Measurements from ENCODE around the gene TBC1D22A. TPM values are rescaled to one million over a fixed set of nuclear protein-coding genes. Genes with fewer than 3 reads are reported as not detected.

TBC1D22A gene
- total and polyA plus RNA-seq, 2 donors from 2014 or later, result 24.6 to 39.4 TPM

GRCh38 chr22:47162865-47163264, 400.4 kb downstream of the TBC1D22A start:
- intact Hi-C loops (cut with DNase I), result no loop called here
- Histone ChIP-seq H3K36me3 (ENCODE audit: control insufficient read depth in 2 of 3, insufficient read depth in 3 of 3, low read length in 3 of 3) (peaks cover 0 to 7% (median 4%) of the 10 kb centered on the region in 3 donors), H3K27ac (ENCODE audit: low read depth in 2 of 2, low read length in 2 of 2) (no peak overlapping the region), H3K27me3 (ENCODE audit: control insufficient read depth, insufficient read depth, low read length) (no peaks in the 10 kb centered on the region), H3K4me3 (ENCODE audit: low read length in 3 of 3) (no peak overlapping the region), H3K9me3 (ENCODE audit: control insufficient read depth in 2 of 3, insufficient read depth in 1 of 3, low read length in 3 of 3) (no peaks in the 10 kb centered on the region), H3K4me1 (ENCODE audit: control insufficient read depth in 2 of 3, insufficient read depth in 2 of 3, low read depth in 1 of 3, low read length in 3 of 3) (no peaks in the 10 kb centered on the region), H3K9ac (ENCODE audit: low read length in 3 of 3) (no peak overlapping the region)
- DNase-seq (peak in 2 of 5 donors; percentile 38 to 64), FAIRE-seq (no peak)
- TF ChIP-seq, protein P1, sequence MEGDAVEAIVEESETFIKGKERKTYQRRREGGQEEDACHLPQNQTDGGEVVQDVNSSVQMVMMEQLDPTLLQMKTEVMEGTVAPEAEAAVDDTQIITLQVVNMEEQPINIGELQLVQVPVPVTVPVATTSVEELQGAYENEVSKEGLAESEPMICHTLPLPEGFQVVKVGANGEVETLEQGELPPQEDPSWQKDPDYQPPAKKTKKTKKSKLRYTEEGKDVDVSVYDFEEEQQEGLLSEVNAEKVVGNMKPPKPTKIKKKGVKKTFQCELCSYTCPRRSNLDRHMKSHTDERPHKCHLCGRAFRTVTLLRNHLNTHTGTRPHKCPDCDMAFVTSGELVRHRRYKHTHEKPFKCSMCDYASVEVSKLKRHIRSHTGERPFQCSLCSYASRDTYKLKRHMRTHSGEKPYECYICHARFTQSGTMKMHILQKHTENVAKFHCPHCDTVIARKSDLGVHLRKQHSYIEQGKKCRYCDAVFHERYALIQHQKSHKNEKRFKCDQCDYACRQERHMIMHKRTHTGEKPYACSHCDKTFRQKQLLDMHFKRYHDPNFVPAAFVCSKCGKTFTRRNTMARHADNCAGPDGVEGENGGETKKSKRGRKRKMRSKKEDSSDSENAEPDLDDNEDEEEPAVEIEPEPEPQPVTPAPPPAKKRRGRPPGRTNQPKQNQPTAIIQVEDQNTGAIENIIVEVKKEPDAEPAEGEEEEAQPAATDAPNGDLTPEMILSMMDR (IDR thresholded peaks at IDR 0.05; ENCODE audit: borderline replicate concordance, extremely low read depth, insufficient read depth), result no peak

DNA sequence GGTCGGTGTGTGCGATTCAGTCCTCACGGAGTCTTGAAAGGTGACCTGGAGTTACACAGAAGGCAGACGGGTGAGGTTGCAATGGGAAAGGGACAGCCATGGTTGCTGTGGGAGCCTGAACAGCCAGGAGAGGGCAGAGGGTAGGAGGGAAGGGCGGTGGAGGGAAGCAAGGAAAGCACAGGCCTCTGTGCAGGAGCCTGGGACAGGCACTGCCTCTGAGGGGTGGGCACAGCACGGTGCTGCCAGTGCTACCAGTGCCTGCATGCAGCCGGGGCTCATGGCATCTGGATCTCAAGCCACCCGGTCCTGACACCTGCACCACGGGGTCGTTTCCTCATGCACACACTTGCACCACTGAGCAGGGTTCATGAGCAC, 401.0 kb downstream of the TBC1D22A start:
- intact Hi-C loops (cut with DNase I), result no loop called here
- H3K36me3 ChIP-seq (ENCODE audit: control insufficient read depth in 2 of 3, insufficient read depth in 3 of 3, low read length in 3 of 3), result peaks cover 0 to 7% (median 4%) of the 10 kb centered on the region in 3 donors
- H3K27me3 ChIP-seq (ENCODE audit: control insufficient read depth, insufficient read depth, low read length), result no peaks in the 10 kb centered on the region
- TF ChIP-seq, protein P1 (IDR thresholded peaks at IDR 0.05; ENCODE audit: borderline replicate concordance, extremely low read depth, insufficient read depth), result no peak
- no peak overlapping the region for H3K9ac ChIP-seq (ENCODE audit: low read length in 3 of 3)
- no peak overlapping the region for H3K27ac ChIP-seq (ENCODE audit: low read depth in 2 of 2, low read length in 2 of 2)
- FAIRE-seq, result no peak
- H3K4me1 ChIP-seq (ENCODE audit: control insufficient read depth in 2 of 3, insufficient read depth in 2 of 3, low read depth in 1 of 3, low read length in 3 of 3), result no peaks in the 10 kb centered on the region
- no peak overlapping the region for H3K4me3 ChIP-seq (ENCODE audit: low read length in 3 of 3)
- peak in 2 of 5 donors; percentile 31 to 63 for DNase-seq
- H3K9me3 ChIP-seq (ENCODE audit: control insufficient read depth in 2 of 3, insufficient read depth in 1 of 3, low read length in 3 of 3), result no peaks in the 10 kb centered on the region

DNA sequence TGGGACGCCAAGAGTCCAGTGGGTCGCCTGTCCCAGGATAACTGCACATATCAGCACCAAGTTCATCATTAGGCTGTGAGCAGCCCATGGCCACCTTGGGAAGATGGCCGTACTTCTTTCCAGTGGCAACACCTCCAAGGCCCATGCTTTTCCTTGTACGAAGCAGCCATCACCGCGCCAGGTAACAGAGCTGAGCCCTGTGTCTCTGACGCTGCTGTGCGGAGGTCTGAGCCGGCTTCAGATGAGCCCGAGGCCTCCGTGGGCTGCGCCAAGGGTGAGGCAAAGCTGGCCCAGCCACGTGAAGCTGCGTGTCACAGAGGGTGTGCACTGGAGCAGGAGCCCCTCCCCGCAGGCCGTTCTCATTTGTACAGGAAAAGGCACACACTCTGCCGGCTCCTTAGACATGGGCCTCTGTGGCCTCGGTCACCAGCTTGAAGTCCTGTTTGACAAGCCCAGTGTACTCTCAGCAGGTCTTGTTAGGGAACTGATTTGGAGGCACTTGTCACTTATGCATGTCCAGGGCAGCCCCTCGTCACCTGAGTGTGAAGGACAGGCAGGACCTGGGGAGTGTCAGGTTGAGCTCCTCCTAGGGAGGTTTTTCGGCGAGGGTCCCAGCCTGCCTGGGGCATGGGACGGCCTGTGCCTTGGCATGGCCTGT, 401.5 kb downstream of the TBC1D22A start:
- Histone ChIP-seq H3K27me3 (ENCODE audit: control insufficient read depth, insufficient read depth, low read length) (no peaks in the 10 kb centered on the region), H3K9ac (ENCODE audit: low read length in 3 of 3) (no peak overlapping the region), H3K9me3 (ENCODE audit: control insufficient read depth in 2 of 3, insufficient read depth in 1 of 3, low read length in 3 of 3) (no peaks in the 10 kb centered on the region), H3K4me3 (ENCODE audit: low read length in 3 of 3) (no peak overlapping the region), H3K36me3 (ENCODE audit: control insufficient read depth in 2 of 3, insufficient read depth in 3 of 3, low read length in 3 of 3) (peaks cover 0 to 5% (median 3%) of the 10 kb centered on the region in 3 donors), H3K4me1 (ENCODE audit: control insufficient read depth in 2 of 3, insufficient read depth in 2 of 3, low read depth in 1 of 3, low read length in 3 of 3) (no peaks in the 10 kb centered on the region), H3K27ac (ENCODE audit: low read depth in 2 of 2, low read length in 2 of 2) (peak overlapping the region in 1 of 2 donors; percentile 63)
- DNase-seq (peak; percentile 47 to 76 (median 53)), FAIRE-seq (no peak)
- intact Hi-C loops (cut with DNase I), result no loop called here
- TF ChIP-seq, protein P1 (IDR thresholded peaks at IDR 0.05; ENCODE audit: borderline replicate concordance, extremely low read depth, insufficient read depth), result no peak
